PC-9 (cell line): Measurements from ENCODE around the gene ELK3. TPM values are rescaled to one million over a fixed set of nuclear protein-coding genes. Genes with fewer than 3 reads are reported as not detected.

ENCODE experiments used
- BruUV-seq: library from RNA; stranded (reverse); fragments of 400-500 nt; replicated peaks from 2 replicates; lab custom pipeline; 2021; lab: Mats Ljungman, UMichigan
- CTCF ChIA-PET: fragments of 300-600 bp; sonication (Branson Sonifier 250); formaldehyde crosslinking; loops from one replicate; lab custom pipeline; 2022; ENCODE audit warnings: antibody characterized with exemption; lab: Charles Lee
- POLR2A ChIA-PET: fragments of 300-600 bp; sonication (Branson Sonifier 250); formaldehyde crosslinking; loops from one replicate; lab custom pipeline; 2022; ENCODE audit warnings: antibody characterized with exemption; ENCODE audit not compliant: unreplicated experiment; lab: Charles Lee
- DNase-seq, 2 experiments: peaks; one replicate each; pipeline versions ENCODE4 v3.0.0 to v3.0.0-alpha.2; 2015 to 2022; ENCODE audit warnings: mixed read lengths in 1 of 2
- H2AFZ ChIP-seq: fragments of 200-600 bp; sonication (generic); 2 replicates; pipeline ENCODE4 v1.8.1; 2017; ENCODE audit warnings: antibody characterized with exemption
- H3F3A ChIP-seq: fragments of 200-600 bp; sonication (generic); 2 replicates; pipeline ENCODE4 v1.8.1; 2017; ENCODE audit warnings: antibody characterized with exemption, mild to moderate bottlenecking, low read depth; ENCODE audit not compliant: insufficient read depth
- H3K27ac ChIP-seq: fragments of 200-600 bp; sonication (generic); 2 replicates; pipeline ENCODE4 v1.6.1; 2016; ENCODE audit warnings: mixed run types
- H3K27me3 ChIP-seq: fragments of 200-600 bp; sonication (generic); 2 replicates; pipeline ENCODE4 v1.6.1; 2016; ENCODE audit warnings: low read depth, mixed run types; ENCODE audit not compliant: insufficient read depth
- H3K36me3 ChIP-seq: fragments of 200-600 bp; sonication (generic); 2 replicates; pipeline ENCODE4 v1.6.1; 2016; ENCODE audit warnings: low read depth, mixed run types
- H3K4me1 ChIP-seq: fragments of 200-600 bp; sonication (generic); replicated peaks from 2 replicates; pipeline ENCODE4 v1.6.1; 2016; ENCODE audit warnings: mixed run types; ENCODE audit not compliant: insufficient read depth
- H3K4me2 ChIP-seq: fragments of 200-600 bp; sonication (generic); 2 replicates; pipeline ENCODE4 v1.6.1; 2017; ENCODE audit warnings: mixed run types
- H3K4me3 ChIP-seq: fragments of 200-600 bp; sonication (generic); 2 replicates; pipeline ENCODE4 v1.6.1; 2016; ENCODE audit warnings: mixed run types
- H3K79me2 ChIP-seq: fragments of 200-600 bp; sonication (generic); 2 replicates; pipeline ENCODE4 v1.6.1; 2017; ENCODE audit warnings: low read depth, mixed run types
- H3K9me2 ChIP-seq: fragments of 200-600 bp; sonication (generic); 2 replicates; pipeline ENCODE4 v1.8.1; 2017; ENCODE audit warnings: mild to moderate bottlenecking; ENCODE audit not compliant: insufficient read depth
- H3K9me3 ChIP-seq: fragments of 200-600 bp; sonication (generic); 2 replicates; pipeline ENCODE4 v1.8.1; 2016; ENCODE audit warnings: low read depth; ENCODE audit not compliant: insufficient read depth
- H4K20me1 ChIP-seq: fragments of 200-600 bp; sonication (generic); 2 replicates; pipeline ENCODE4 v1.8.1; 2017; ENCODE audit not compliant: insufficient read depth
- CTCF ChIP-seq: fragments of 200-600 bp; sonication (generic); conservative IDR thresholded peaks from 2 replicates; pipeline ENCODE4 v1.6.1; 2017; ENCODE audit warnings: mixed run types, antibody characterized with exemption, mild to moderate bottlenecking, moderate library complexity
- EZH2 ChIP-seq: fragments of 200-600 bp; sonication (generic); IDR thresholded peaks from 2 replicates; pipeline ENCODE4 v1.8.0; 2017; ENCODE audit warnings: antibody characterized with exemption, low read depth
- intact Hi-C: fragments of 100-400 bp; cut with micrococcal nuclease; formaldehyde crosslinking; loops from one replicate; pipeline ENCODE4 v1.10.0; 2022; ENCODE audit not compliant: unreplicated experiment
- total RNA-seq: library from RNA; stranded (reverse); gene quantifications from 2 replicates; pipeline ENCODE4 v1.2.3, GENCODE V29; 2021

Gene ELK3
- total RNA-seq, 1 experiment from 2014 or later: 52.3 TPM

- TF ChIP-seq EZH2 (no peak), CTCF (no peak)
- ChIA-PET CTCF (no interaction called here), POLR2A (no interaction called here)
- H3K79me2 ChIP-seq: peaks cover 15% of the 10 kb centered on the region
- H4K20me1 ChIP-seq: peaks cover 11% of the 10 kb centered on the region
- H3K27ac ChIP-seq: no peak overlapping the region
- intact Hi-C loops: no loop called here
- no peaks in the 10 kb centered on the region for H3K9me2 ChIP-seq
- H3K4me1 ChIP-seq: no peaks in the 10 kb centered on the region
- no peaks in the 10 kb centered on the region; the same call in 1 of the 2 replicates for H3K36me3 ChIP-seq
- peaks cover 18% of the 10 kb centered on the region for H3F3A ChIP-seq
- DNase-seq: no peak
- no TSS peak for BruUV-seq
- no peak overlapping the region for H3K4me2 ChIP-seq
- H3K4me3 ChIP-seq: no peak overlapping the region
- H2AFZ ChIP-seq: no peak overlapping the region
- H3K9me3 ChIP-seq: no peaks in the 10 kb centered on the region
- no peaks in the 10 kb centered on the region for H3K27me3 ChIP-seq
Measured at GRCh38 chr12:96308881-96309280, 114.7 kb downstream of the ELK3 start.

GRCh38 chr12:96310067-96310466 is 115.9 kb downstream of the ELK3 start:
- DNase-seq: no peak
- no TSS peak for BruUV-seq
- H3K4me1 ChIP-seq: no peaks in the 10 kb centered on the region
- H2AFZ ChIP-seq: no peak overlapping the region
- no peak overlapping the region for H3K4me2 ChIP-seq
- H3K27ac ChIP-seq: no peak overlapping the region
- no peak for TF ChIP-seq CTCF
- no peak for TF ChIP-seq EZH2
- no peaks in the 10 kb centered on the region for H3K9me3 ChIP-seq
- ChIA-PET CTCF (no interaction called here), POLR2A (no interaction called here)
- H3K27me3 ChIP-seq: no peaks in the 10 kb centered on the region
- peaks cover 23% of the 10 kb centered on the region for H3F3A ChIP-seq
- intact Hi-C loops: no loop called here
- peaks cover 11% of the 10 kb centered on the region for H4K20me1 ChIP-seq
- H3K9me2 ChIP-seq: no peaks in the 10 kb centered on the region
- no peaks in the 10 kb centered on the region; the same call in 1 of the 2 replicates for H3K36me3 ChIP-seq
- H3K4me3 ChIP-seq: no peak overlapping the region
- H3K79me2 ChIP-seq: peaks cover 22% of the 10 kb centered on the region

- Histone ChIP-seq H3K27me3 (no peaks in the 10 kb centered on the region), H3K27ac (no peak overlapping the region), H3K79me2 (peaks cover 28% of the 10 kb centered on the region), H3F3A (peaks cover 23% of the 10 kb centered on the region), H2AFZ (no peak overlapping the region), H3K4me3 (no peak overlapping the region), H3K4me1 (no peaks in the 10 kb centered on the region), H3K9me3 (no peaks in the 10 kb centered on the region), H3K9me2 (no peaks in the 10 kb centered on the region), H4K20me1 (peaks cover 9% of the 10 kb centered on the region; the same call in 1 of the 2 replicates), H3K36me3 (no peaks in the 10 kb centered on the region; the same call in 1 of the 2 replicates), H3K4me2 (no peak overlapping the region)
- no TSS peak for BruUV-seq
- intact Hi-C loops: no loop called here
- ChIA-PET CTCF (no interaction called here), POLR2A (no interaction called here)
- TF ChIP-seq EZH2 (no peak), CTCF (no peak)
- DNase-seq: no peak
Measured at GRCh38 chr12:96311191-96311590, 117.0 kb downstream of the ELK3 start.
